ENCODE measurements around the gene AKNAD1.

The AKNAD1 gene

GRCh38 chr1:108814343-108815125 lies 42.4 kb downstream of the AKNAD1 start:
- no peak overlapping the region for H3K4me3 ChIP-seq (ENCODE audit: low read depth, low read length)
- DNase-seq (ENCODE audit: low read depth), result no peak
- TF ChIP-seq CTCF (IDR thresholded peaks at IDR 0.05; ENCODE audit: control insufficient read depth, extremely low read depth, insufficient read depth), result no peak

GRCh38 chr1:108813326-108813725 lies 43.6 kb downstream of the AKNAD1 start:
- TF ChIP-seq CTCF (IDR thresholded peaks at IDR 0.05; ENCODE audit: control insufficient read depth, extremely low read depth, insufficient read depth), result no peak
- no peak overlapping the region for H3K4me3 ChIP-seq (ENCODE audit: low read depth, low read length)
- DNase-seq (ENCODE audit: low read depth), result no peak

- DNase-seq (ENCODE audit: low read depth), result no peak
- no peak for TF ChIP-seq CTCF (IDR thresholded peaks at IDR 0.05; ENCODE audit: control insufficient read depth, extremely low read depth, insufficient read depth)
- H3K4me3 ChIP-seq (ENCODE audit: low read depth, low read length), result no peak overlapping the region
These were observed 45.3 kb downstream of the AKNAD1 start for GRCh38 chr1:108811611-108812010.

GRCh38 chr1:108808438-108808837 lies 48.5 kb downstream of the AKNAD1 start:
- no peak for DNase-seq (ENCODE audit: low read depth)
- TF ChIP-seq CTCF (IDR thresholded peaks at IDR 0.05; ENCODE audit: control insufficient read depth, extremely low read depth, insufficient read depth), result no peak
- no peak overlapping the region for H3K4me3 ChIP-seq (ENCODE audit: low read depth, low read length)

- DNase-seq (ENCODE audit: low read depth), result no peak
- H3K4me3 ChIP-seq (ENCODE audit: low read depth, low read length), result no peak overlapping the region
- TF ChIP-seq CTCF (IDR thresholded peaks at IDR 0.05; ENCODE audit: control insufficient read depth, extremely low read depth, insufficient read depth), result no peak
These were observed 53.3 kb downstream of the AKNAD1 start for GRCh38 chr1:108803548-108803947.

- H3K4me3 ChIP-seq (ENCODE audit: low read depth, low read length), result no peak overlapping the region
- TF ChIP-seq CTCF (IDR thresholded peaks at IDR 0.05; ENCODE audit: control insufficient read depth, extremely low read depth, insufficient read depth), result no peak
- DNase-seq (ENCODE audit: low read depth), result no peak
These were observed 55.8 kb downstream of the AKNAD1 start for GRCh38 chr1:108801101-108801500.

- no peak for TF ChIP-seq CTCF (IDR thresholded peaks at IDR 0.05; ENCODE audit: control insufficient read depth, extremely low read depth, insufficient read depth)
- no peak for DNase-seq (ENCODE audit: low read depth)
These were observed 57.9 kb downstream of the AKNAD1 start for GRCh38 chr1:108799001-108799400.

More at GRCh38 chr1:108799001-108799400, 57.9 kb downstream of the AKNAD1 start:
- H3K4me3 ChIP-seq (ENCODE audit: low read depth, low read length), result no peak overlapping the region
